K562 (cell line): Measurements from ENCODE around the gene LAPTM5. TPM values are rescaled to one million over a fixed set of nuclear protein-coding genes. Genes with fewer than 3 reads are reported as not detected.

Experiments used
- ATAC-seq: fragments of 200-7000 bp; cut with Tn5 transposase; 3 replicates; pipeline ENCODE4 v1.9.1; 2020; ENCODE audit warnings: moderate library complexity
- BruUV-seq: library from RNA; stranded (reverse); fragments of 400-500 nt; replicated peaks from 2 replicates; lab custom pipeline; 2021; lab: Mats Ljungman, UMichigan
- CTCF ChIA-PET: fragments of 300-600 bp; formaldehyde crosslinking; extraction: SDS; loops from one replicate; lab custom pipeline; 2021; ENCODE audit warnings: low intra/inter-chr PET ratio; lab: Yijun Ruan, JAX
- POLR2A ChIA-PET: fragments of 300-600, 350-650 bp; sonication (Branson Sonifier 250); formaldehyde crosslinking; extraction: SDS; loops from one replicate; lab custom pipeline; 2021; ENCODE audit warnings: antibody characterized with exemption, inconsistent platforms; lab: Yijun Ruan, JAX
- DNase-seq, 4 experiments: peaks; one replicate each; pipeline versions ENCODE4 v3.0.0 to v3.0.0-alpha.2; 2011 to 2018; ENCODE audit warnings: low spot score in 3 of 4, mixed read lengths in 3 of 4; ENCODE audit errors: extremely low read depth in 1 of 4
- FAIRE-seq: peaks from 2 replicates; lab custom pipeline; 2011; peaks lifted over from hg19 to GRCh38; lab: Jason Lieb, UNC
- H2AFZ ChIP-seq: 2 replicates; pipeline ENCODE4 v1.6.0; 2011; ENCODE audit warnings: low read depth, low read length, control low read depth, inconsistent platforms
- H3K27ac ChIP-seq: fragments of 200-600 bp; 3 replicates; pipeline ENCODE4 v1.8.0; 2011; ENCODE audit warnings: low read depth, mild to moderate bottlenecking, control low read depth, inconsistent platforms, low read length, moderate library complexity, mixed read lengths; ENCODE audit errors: extremely low read depth
- H3K27me3 ChIP-seq, 2 experiments: fragments of 300-600 bp in 1 of 2; 2 replicates in 1 of 2; 3 replicates in 1 of 2; pipeline versions ENCODE4 v1.6.0 to v1.8.0; 2011; ENCODE audit warnings: inconsistent platforms in 2 of 2, low read length in 2 of 2, mild to moderate bottlenecking in 1 of 2, mixed read lengths in 1 of 2, moderate library complexity in 1 of 2; ENCODE audit not compliant: control insufficient read depth in 2 of 2, insufficient read depth in 2 of 2
- H3K36me3 ChIP-seq: fragments of 300-600 bp; 3 replicates; pipeline ENCODE4 v1.8.0; 2011; ENCODE audit warnings: mild to moderate bottlenecking, low read length, inconsistent platforms; ENCODE audit not compliant: control insufficient read depth, insufficient read depth
- H3K4me1 ChIP-seq, 2 experiments: fragments of 200-600 bp in 1 of 2; replicated peaks in 1 of 2; 2 replicates in 1 of 2; 3 replicates in 1 of 2; pipeline versions ENCODE4 v1.5.1 to v1.8.0; 2011; ENCODE audit warnings: inconsistent platforms in 2 of 2, low read length in 2 of 2, mild to moderate bottlenecking in 1 of 2, mixed read lengths in 1 of 2, moderate library complexity in 1 of 2; ENCODE audit not compliant: control insufficient read depth in 2 of 2, insufficient read depth in 2 of 2
- H3K4me2 ChIP-seq: 2 replicates; pipeline ENCODE4 v1.6.1; 2011; ENCODE audit warnings: low read length, control low read depth, inconsistent platforms, mixed read lengths; ENCODE audit not compliant: insufficient read depth
- H3K4me3 ChIP-seq: fragments of 200-600 bp; sonication (generic), shearing (Covaris generic); 2 replicates; pipeline ENCODE4 v1.5.1; 2016; ENCODE audit warnings: control low read depth, inconsistent platforms
- H3K79me2 ChIP-seq: fragments of 200-600 bp; 3 replicates; pipeline ENCODE4 v1.8.0; 2011; ENCODE audit warnings: low read length, inconsistent platforms; ENCODE audit not compliant: control insufficient read depth, insufficient read depth
- H3K9ac ChIP-seq, 2 experiments: 2 replicates each; pipeline versions ENCODE4 v1.6.0 to v1.6.1; 2011; ENCODE audit warnings: low read depth in 2 of 2, low read length in 2 of 2, control low read depth in 1 of 2, inconsistent platforms in 1 of 2, mild to moderate bottlenecking in 1 of 2, mixed read lengths in 1 of 2; ENCODE audit not compliant: insufficient read depth in 1 of 2
- H3K9me1 ChIP-seq: one replicate; pipeline ENCODE4 v1.6.0; 2011; ENCODE audit warnings: inconsistent platforms, mild to moderate bottlenecking, low read length, moderate library complexity; ENCODE audit not compliant: control insufficient read depth, insufficient read depth
- H3K9me3 ChIP-seq: replicated peaks from 2 replicates; pipeline ENCODE4 v1.5.1; 2011; ENCODE audit warnings: low read depth, low read length, inconsistent platforms; ENCODE audit not compliant: control insufficient read depth, insufficient read depth
- H4K20me1 ChIP-seq: replicated peaks from 2 replicates; pipeline ENCODE4 v1.6.1; 2011; ENCODE audit warnings: low read length, inconsistent platforms, mixed read lengths; ENCODE audit not compliant: control insufficient read depth, insufficient read depth
- DIDO1 ChIP-seq: fragments of 450-650 bp; IDR thresholded peaks from 2 replicates; pipeline ENCODE4 v1.6.1; 2016; ENCODE audit warnings: low read depth, missing biosample characterization, missing genetic modification characterization
- GMEB1 ChIP-seq: fragments of 250-450 bp; sonication (Bioruptor Pico); IDR thresholded peaks from 2 replicates; pipeline ENCODE4 v1.4.0; 2020; ENCODE audit warnings: mild to moderate bottlenecking
- KDM5B ChIP-seq: fragments of 200-600 bp; sonication (generic); IDR thresholded peaks from 2 replicates; pipeline ENCODE4 v1.6.1; 2012; ENCODE audit warnings: low read depth, mild to moderate bottlenecking, moderate library complexity, low read length, control low read depth, inconsistent platforms; ENCODE audit not compliant: insufficient replicate concordance
- POLR2G ChIP-seq: fragments of 200-400 bp; formaldehyde crosslinking; IDR thresholded peaks from 2 replicates; pipeline ENCODE4 v1.6.1; 2017; ENCODE audit warnings: low read depth, mild to moderate bottlenecking, antibody characterized with exemption, low read length, moderate library complexity
- RBFOX2 ChIP-seq: fragments of 200-400 bp; formaldehyde crosslinking; IDR thresholded peaks from 2 replicates; pipeline ENCODE4 v1.6.1; 2017; ENCODE audit warnings: low read depth, mild to moderate bottlenecking, low read length, moderate library complexity
- TEAD1 ChIP-seq, 2 experiments: fragments of 450-650 bp in 1 of 2; sonication (generic) in 1 of 2; formaldehyde crosslinking; IDR thresholded peaks; 2 replicates each; pipeline versions ENCODE4 v1.4.0 to v1.8.0; 2020 to 2022; ENCODE audit warnings: mild to moderate bottlenecking in 2 of 2, missing genetic modification reagents in 1 of 2
- THRAP3 ChIP-seq: fragments of 450-650 bp; IDR thresholded peaks from 2 replicates; pipeline ENCODE4 v1.6.1; 2016; ENCODE audit warnings: mild to moderate bottlenecking, inconsistent platforms, borderline replicate concordance
- WGBS: fragments of 100-300 bp; shearing (Covaris generic); methylation state at CpG from one replicate; pipeline ENCODE4 v1.1.6; 2016; ENCODE audit warnings: low coverage, mixed read lengths; ENCODE audit not compliant: insufficient coverage; ENCODE audit errors: missing lambda C conversion rate; 5-methylcytosine and 5-hydroxymethylcytosine counted together
- in situ Hi-C: fragments of 300-500 bp; cut with MboI; formaldehyde crosslinking; loops from 4 replicates; pipeline ENCODE4 v1.15.0; 2018; ENCODE audit warnings: inconsistent platforms, mixed read lengths
- intact Hi-C: fragments of 100-400 bp; cut with micrococcal nuclease; formaldehyde crosslinking; loops from 2 replicates; pipeline ENCODE4 v1.14.2; 2022
- polyA plus RNA-seq, 8 experiments: library from polyadenylated mRNA; depleted of rRNA in 4 of 8; stranded (reverse) in 5 of 8; unstranded in 3 of 8; fragments of >200 nt; fragmentation: Nextera tagmentation in 2 of 8; fragmentation: Illumina TruSeq in 1 of 8; extraction: Ambion mirVana in 2 of 8; extraction: Trizol in 1 of 8; gene quantifications; 2 replicates each; pipeline versions ENCODE4 v1.2.1 to v1.2.3, GENCODE V29; 2011 to 2014; ENCODE audit warnings: inconsistent platforms in 1 of 8, missing spikeins in 1 of 8
- total RNA-seq, 7 experiments: library from RNA; depleted of rRNA in 6 of 7; stranded (reverse); fragments of >200 nt in 6 of 7; fragmentation: Illumina TruSeq in 2 of 7; extraction: Trizol in 2 of 7; gene quantifications; 2 replicates each; pipeline versions ENCODE4 v1.2.1 to v1.2.3, GENCODE V29; 2011 to 2021; ENCODE audit warnings: low replicate concordance in 1 of 7

The LAPTM5 gene
- total and polyA plus RNA-seq, 9 of the 15 experiments (the other 6 are each of a cell fraction or from before 2014, with no cell fraction given) = 2.4 to 47.3 (median 20.3) TPM

GRCh38 chr1:30721341-30721793 lies 36.2 kb downstream of the LAPTM5 start:
- peaks cover 37 to 73% of the 10 kb centered on the region in 2 experiments for H3K4me1 ChIP-seq
- ATAC-seq = no peak

More at GRCh38 chr1:30721341-30721793, 36.2 kb downstream of the LAPTM5 start:
- Histone ChIP-seq H3K9me1 (no peaks in the 10 kb centered on the region), H3K27ac (no peak overlapping the region; the same call in 2 of the 3 replicates), H3K9ac (peak overlapping the region in 1 of 2 experiments; percentile 70; a peak in 2 of 4 replicates), H3K36me3 (peaks cover 54% of the 10 kb centered on the region), H3K9me3 (no peaks in the 10 kb centered on the region), H3K4me2 (peak overlapping the region; percentile 98; the same call in 1 of the 2 replicates), H3K79me2 (peaks cover 47% of the 10 kb centered on the region), H3K27me3 (no peaks in the 10 kb centered on the region), H4K20me1 (no peaks in the 10 kb centered on the region), H3K4me3 (no peak overlapping the region), H2AFZ (no peak overlapping the region)
- intact Hi-C loops (no loop called here), in situ Hi-C loops (no loop called here)
- FAIRE-seq (no peak), DNase-seq (no peak)
- CTCF ChIA-PET = interaction anchor here (9.0 kb wide), 1 partner anchor 58 kb away, joined by 187 read pairs; no protein-coding TSS in a partner anchor
- BruUV-seq = no TSS peak
- WGBS = 95% methylated on average over 27 of the region's 27 CpGs
- POLR2A ChIA-PET = interaction anchor here (0.7 to 5.2 kb wide), 10 partner anchors 10 to 1470 kb away, joined by 3 to 117 read pairs (median 11); partner anchors contain the start of gene LAPTM5
- peak; percentile 51; the same call in 1 of the 2 replicates for TF ChIP-seq RBFOX2
- no peak for TF ChIP-seq GMEB1
- no peak for TF ChIP-seq DIDO1 (tag)
- TF ChIP-seq POLR2G = peak; percentile 69
- peak; percentile 22 for TF ChIP-seq KDM5B
- 0 out of 2 replicates have a peak, but pooled peaks have one; percentile 54 for TF ChIP-seq THRAP3
- 0 out of 4 replicates have a peak, but pooled peaks of 1 of the 2 experiments have one; percentile 29 for TF ChIP-seq TEAD1 (CRISPR knock-in tag; IDR thresholded peaks at IDR 0.05)
